Activated naive CD8-positive, alpha-beta T cell treated with anti-CD3 and anti-CD28 coated beads, Interleukin-2, amount 10 ng/mL, durations not matched to agents 7 days and 5 days (primary cell): ENCODE data around the gene SPATA2. TPM values are rescaled to one million over a fixed set of nuclear protein-coding genes. Genes with fewer than 3 reads are reported as not detected.
"Not testable (repeated sequence)": the region's sequence is repeated elsewhere in the genome, so short reads cannot be mapped to it uniquely, and the experiment has no call there.

ENCODE experiments used
- ATAC-seq: fragments of 150-1000 bp; cut with Tn5 transposase; one replicate; pipeline ENCODE4 v1.10.0; 2021; ENCODE audit warnings: low read depth, moderate library complexity
- POLR2A ChIA-PET: fragments of 350-600 bp; sonication (Branson Sonifier 250); formaldehyde crosslinking; loops from one replicate; lab custom pipeline; 2021; ENCODE audit warnings: antibody characterized with exemption; lab: Charles Lee
- DNase-seq: peaks from one replicate; pipeline ENCODE4 v3.0.0; 2021
- H3K27ac Mint-ChIP-seq: one replicate; pipeline ENCODE4 v1.8.0; 2022; ENCODE audit warnings: mild to moderate bottlenecking, mixed read lengths
- H3K27me3 Mint-ChIP-seq: one replicate; pipeline ENCODE4 v1.8.0; 2022; ENCODE audit warnings: mild to moderate bottlenecking, moderate library complexity, mixed read lengths
- H3K36me3 Mint-ChIP-seq: one replicate; pipeline ENCODE4 v1.8.0; 2021; ENCODE audit warnings: mild to moderate bottlenecking, mixed read lengths
- H3K4me1 Mint-ChIP-seq: one replicate; pipeline ENCODE4 v1.8.0; 2021; ENCODE audit warnings: mixed read lengths
- H3K4me3 Mint-ChIP-seq: one replicate; pipeline ENCODE4 v1.8.0; 2022; ENCODE audit warnings: mild to moderate bottlenecking, moderate library complexity, mixed read lengths
- H3K9me3 Mint-ChIP-seq: one replicate; pipeline ENCODE4 v1.8.0; 2021; ENCODE audit warnings: mixed read lengths
- total RNA-seq, 2 experiments: library from RNA; stranded (reverse); gene quantifications; one replicate each; pipeline ENCODE4 v1.2.3, GENCODE V29; 2021

The SPATA2 gene
- total RNA-seq, 2 experiments from 2014 or later, result 8.9 to 9.1 TPM

DNA sequence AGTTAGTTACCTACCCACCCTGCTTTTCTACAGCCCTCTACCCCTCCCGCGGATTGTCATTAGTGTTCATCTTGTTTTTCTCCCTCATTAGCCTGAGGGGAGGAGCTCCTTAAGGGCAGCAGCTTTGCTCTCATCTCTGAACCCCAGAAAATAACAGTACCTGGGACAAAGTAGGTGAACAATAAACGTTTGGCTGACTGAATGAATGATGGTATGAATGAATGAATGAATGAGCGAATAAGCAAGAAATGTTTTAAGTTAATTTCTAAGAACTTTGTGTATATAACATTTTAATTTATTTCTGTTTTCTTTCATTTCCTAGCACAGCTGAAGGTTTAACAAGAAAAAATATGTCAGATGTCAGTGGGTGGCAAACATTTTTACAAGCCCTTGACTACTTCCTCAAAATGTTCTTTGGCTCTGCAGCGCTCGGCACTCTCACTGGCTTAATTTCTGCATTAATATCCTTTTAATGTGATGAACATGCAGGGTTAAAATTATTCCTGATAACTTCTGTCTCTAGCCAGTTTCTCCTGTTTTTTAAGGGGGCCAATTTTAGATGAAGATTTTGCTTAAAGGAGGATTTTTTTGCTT is 52.6 kb downstream of the SPATA2 start:
- DNase-seq, result no peak
- Mint-ChIP-seq H3K27ac (no peak overlapping the region), H3K27me3 (no peaks in the 10 kb centered on the region), H3K4me3 (no peak overlapping the region), H3K4me1 (peaks cover 6% of the 10 kb centered on the region), H3K9me3 (no peaks in the 10 kb centered on the region), H3K36me3 (peaks cover 11% of the 10 kb centered on the region)
- POLR2A ChIA-PET, result interaction anchor here (1.0 kb wide), 1 partner anchor 112 kb away, joined by 3 read pairs; no protein-coding TSS in a partner anchor
- no peak for ATAC-seq

- H3K36me3 Mint-ChIP-seq, result peaks cover 12% of the 10 kb centered on the region
Measured at GRCh38 chr20:49861232-49861631, 54.1 kb downstream of the SPATA2 start.

GRCh38 chr20:49859807-49860206 is 55.5 kb downstream of the SPATA2 start:
- Mint-ChIP-seq H3K27me3 (no peaks in the 10 kb centered on the region), H3K36me3 (peaks cover 13% of the 10 kb centered on the region), H3K9me3 (no peaks in the 10 kb centered on the region), H3K4me3 (no peak overlapping the region), H3K27ac (no peak overlapping the region), H3K4me1 (peaks cover 6% of the 10 kb centered on the region)
- no peak for ATAC-seq
- DNase-seq, result no peak
- POLR2A ChIA-PET, result no interaction called here

More at GRCh38 chr20:49861232-49861631, 54.1 kb downstream of the SPATA2 start:
- POLR2A ChIA-PET, H3K27me3 Mint-ChIP-seq, H3K4me1 Mint-ChIP-seq, DNase-seq, H3K4me3 Mint-ChIP-seq, H3K9me3 Mint-ChIP-seq, ATAC-seq, H3K27ac Mint-ChIP-seq: not testable (repeated sequence)

GRCh38 chr20:49859011-49859410 is 56.3 kb downstream of the SPATA2 start:
- Mint-ChIP-seq H3K27me3 (no peaks in the 10 kb centered on the region), H3K36me3 (peaks cover 11% of the 10 kb centered on the region), H3K9me3 (no peaks in the 10 kb centered on the region), H3K27ac (no peak overlapping the region), H3K4me1 (peaks cover 10% of the 10 kb centered on the region), H3K4me3 (no peak overlapping the region)
- DNase-seq (no peak), ATAC-seq (no peak)
- POLR2A ChIA-PET, result no interaction called here

GRCh38 chr20:49858076-49858585 is 57.2 kb downstream of the SPATA2 start:
- DNase-seq (no peak), ATAC-seq (no peak)
- Mint-ChIP-seq H3K27me3 (no peaks in the 10 kb centered on the region), H3K4me1 (peaks cover 10% of the 10 kb centered on the region), H3K36me3 (peaks cover 11% of the 10 kb centered on the region), H3K27ac (no peak overlapping the region), H3K4me3 (no peak overlapping the region), H3K9me3 (no peaks in the 10 kb centered on the region)
- POLR2A ChIA-PET, result no interaction called here

GRCh38 chr20:49856904-49857303 is 58.4 kb downstream of the SPATA2 start:
- peaks cover 13% of the 10 kb centered on the region for H3K36me3 Mint-ChIP-seq
- H3K27ac Mint-ChIP-seq, result no peak overlapping the region
- no peaks in the 10 kb centered on the region for H3K27me3 Mint-ChIP-seq
- H3K4me1 Mint-ChIP-seq, result peaks cover 11% of the 10 kb centered on the region
- no peak for DNase-seq
- H3K4me3 Mint-ChIP-seq, result no peak overlapping the region
- no peak for ATAC-seq
- no peaks in the 10 kb centered on the region for H3K9me3 Mint-ChIP-seq
- POLR2A ChIA-PET, result no interaction called here

DNA sequence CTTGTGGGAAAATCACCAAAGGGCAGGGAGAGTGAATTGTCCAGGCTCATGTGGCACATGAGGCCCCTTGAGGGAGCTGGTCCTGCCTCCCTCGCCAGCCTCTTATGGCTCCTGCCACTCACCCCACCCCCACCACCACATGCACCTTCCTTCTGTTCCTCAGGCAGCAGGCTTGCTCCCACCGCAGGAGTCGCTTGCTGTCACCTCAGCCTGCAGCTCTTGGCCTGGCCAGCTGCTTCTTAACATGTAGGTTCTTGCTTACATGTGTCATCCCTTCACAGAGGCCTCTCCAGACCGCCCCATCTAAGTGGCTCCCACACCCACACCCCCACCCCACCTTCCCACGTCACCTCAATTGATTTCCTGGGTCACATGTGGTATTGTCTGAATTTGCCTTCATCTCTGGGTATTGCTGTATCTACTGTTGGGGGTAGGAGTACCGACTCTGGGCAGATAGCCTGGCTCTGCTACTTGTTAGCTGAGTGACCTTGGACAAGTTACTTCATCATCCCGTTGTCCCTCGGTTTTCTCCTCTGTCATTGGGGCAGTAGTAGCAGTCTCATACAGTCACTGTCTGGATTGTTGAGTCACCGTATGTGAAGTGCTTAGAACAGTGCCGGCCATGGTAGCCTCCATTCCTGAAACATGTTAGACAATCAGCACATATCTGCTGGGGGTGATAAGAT is 61.0 kb downstream of the SPATA2 start:
- no peak for ATAC-seq
- POLR2A ChIA-PET, result interaction anchor here (0.8 kb wide), 1 partner anchor 33 kb away, joined by 3 read pairs; no protein-coding TSS in a partner anchor
- Mint-ChIP-seq H3K4me1 (peaks cover 11% of the 10 kb centered on the region), H3K4me3 (no peak overlapping the region), H3K27ac (no peak overlapping the region), H3K27me3 (no peaks in the 10 kb centered on the region), H3K36me3 (peaks cover 16% of the 10 kb centered on the region), H3K9me3 (no peaks in the 10 kb centered on the region)
- no peak for DNase-seq

GRCh38 chr20:49853640-49854039 is 61.7 kb downstream of the SPATA2 start:
- DNase-seq, result no peak
- H3K27me3 Mint-ChIP-seq, result no peaks in the 10 kb centered on the region
- POLR2A ChIA-PET, result interaction anchor here (0.6 to 0.8 kb wide), 2 partner anchors 34 to 144 kb away, joined by 3 read pairs; no protein-coding TSS in a partner anchor
- no peak overlapping the region for H3K4me3 Mint-ChIP-seq
- peaks cover 13% of the 10 kb centered on the region for H3K4me1 Mint-ChIP-seq
- H3K9me3 Mint-ChIP-seq, result no peaks in the 10 kb centered on the region
- peaks cover 20% of the 10 kb centered on the region for H3K36me3 Mint-ChIP-seq
- peak overlapping the region; percentile 40 for H3K27ac Mint-ChIP-seq
- ATAC-seq, result no peak

Other genes starting within 250 kb of the SPATA2 start
- gene B4GALT5, start 201.7 kb downstream of the SPATA2 start, total RNA-seq, result 10 to 100 TPM; 13.5 to 13.7 TPM
- 10 to 100 TPM; 18.8 to 22.3 TPM for gene SLC9A8, start 102.7 kb downstream of the SPATA2 start, total RNA-seq
- gene RNF114, start 20.9 kb upstream of the SPATA2 start, total RNA-seq, result 10 to 100 TPM; 75.8 TPM
- gene SNAI1, start 67.5 kb upstream of the SPATA2 start, total RNA-seq, result under 1 TPM; 0.40 to 0.75 TPM
- 100 to 1,000 TPM; 124 to 140 TPM for gene UBE2V1, start 197.6 kb upstream of the SPATA2 start, total RNA-seq
- gene PEDS1, start 238.2 kb upstream of the SPATA2 start, total RNA-seq, result 10 to 100 TPM; 22.1 to 24.5 TPM